Activated CD8-positive, alpha-beta T cell treated with anti-CD3 and anti-CD28 coated beads, Interleukin-2, amount 10 ng/mL, durations not matched to agents 7 days and 5 days (primary cell): ENCODE measurements around the gene ZNF891. TPM values are rescaled to one million over a fixed set of nuclear protein-coding genes. Genes with fewer than 3 reads are reported as not detected.
A peak's percentile ranks its signal among the peaks of the same experiment; 100 is the strongest.

Source experiments
- ATAC-seq: fragments of 150-1000 bp; cut with Tn5 transposase; one replicate; pipeline ENCODE4 v1.10.0; 2021; ENCODE audit warnings: moderate library complexity
- CTCF ChIA-PET: fragments of 350-600 bp; sonication (Branson Sonifier 250); formaldehyde crosslinking; loops from one replicate; lab custom pipeline; 2021; ENCODE audit warnings: antibody characterized with exemption; lab: Charles Lee
- POLR2A ChIA-PET: fragments of 350-600 bp; sonication (Branson Sonifier 250); formaldehyde crosslinking; loops from one replicate; lab custom pipeline; 2021; ENCODE audit warnings: antibody characterized with exemption; lab: Charles Lee
- DNase-seq: peaks from one replicate; pipeline ENCODE4 v3.0.0-alpha.2; 2020
- H3K27ac Mint-ChIP-seq: one replicate; pipeline ENCODE4 v1.8.0; 2021; ENCODE audit warnings: mild to moderate bottlenecking, mixed read lengths
- H3K27me3 Mint-ChIP-seq: one replicate; pipeline ENCODE4 v1.8.0; 2021; ENCODE audit warnings: low read depth, mixed read lengths
- H3K36me3 Mint-ChIP-seq: one replicate; pipeline ENCODE4 v1.8.0; 2021; ENCODE audit warnings: low read depth, mixed read lengths
- H3K4me1 Mint-ChIP-seq: one replicate; pipeline ENCODE4 v1.8.0; 2021; ENCODE audit warnings: low read depth, mixed read lengths
- H3K4me3 Mint-ChIP-seq: one replicate; pipeline ENCODE4 v1.8.0; 2021; ENCODE audit warnings: mild to moderate bottlenecking, mixed read lengths
- H3K9me3 Mint-ChIP-seq: one replicate; pipeline ENCODE4 v1.8.0; 2022; ENCODE audit warnings: mixed read lengths; ENCODE audit not compliant: insufficient read depth
- total RNA-seq, 2 experiments: library from RNA; stranded (reverse); gene quantifications; one replicate each; pipeline ENCODE4 v1.2.3, GENCODE V29; 2021

Gene ZNF891
- total RNA-seq, 2 experiments from 2014 or later: 1.9 to 2.3 TPM

GRCh38 chr12:133108150-133108549, 21.9 kb downstream of the ZNF891 start:
- Mint-ChIP-seq H3K36me3 (peaks cover 71% of the 10 kb centered on the region), H3K9me3 (peaks cover 63% of the 10 kb centered on the region)
- POLR2A ChIA-PET: no interaction called here

DNA sequence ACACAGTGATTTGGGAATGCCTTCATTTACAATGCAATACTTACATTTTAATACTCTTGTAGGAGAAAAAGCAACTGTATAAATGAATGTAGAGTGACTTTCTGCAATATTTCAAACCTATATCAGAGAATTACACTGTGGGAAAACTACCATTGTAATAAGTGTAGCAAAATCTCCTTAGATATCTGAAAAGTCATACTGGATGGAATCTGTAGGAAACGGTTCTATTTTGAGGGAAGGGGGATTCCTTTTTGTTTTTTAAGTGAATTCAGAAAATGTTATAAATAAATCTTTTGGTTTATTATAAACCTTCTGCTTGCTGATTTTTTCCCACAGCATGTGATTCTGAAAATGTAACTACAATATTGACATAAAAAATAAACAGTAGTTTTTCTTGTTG, 23.0 kb downstream of the ZNF891 start:
- Mint-ChIP-seq H3K4me1 (no peaks in the 10 kb centered on the region), H3K4me3 (no peak overlapping the region), H3K27ac (no peak overlapping the region), H3K36me3 (peaks cover 75% of the 10 kb centered on the region), H3K9me3 (peaks cover 68% of the 10 kb centered on the region), H3K27me3 (no peaks in the 10 kb centered on the region)
- POLR2A ChIA-PET: no interaction called here
- DNase-seq: no peak
- CTCF ChIA-PET: no interaction called here
- ATAC-seq: no peak

More at GRCh38 chr12:133108150-133108549, 21.9 kb downstream of the ZNF891 start:
- CTCF ChIA-PET: no interaction called here
- H3K4me3 Mint-ChIP-seq: no peak overlapping the region
- no peak for DNase-seq
- no peak for ATAC-seq
- H3K27ac Mint-ChIP-seq: no peak overlapping the region
- H3K27me3 Mint-ChIP-seq: no peaks in the 10 kb centered on the region
- H3K4me1 Mint-ChIP-seq: no peaks in the 10 kb centered on the region

DNA sequence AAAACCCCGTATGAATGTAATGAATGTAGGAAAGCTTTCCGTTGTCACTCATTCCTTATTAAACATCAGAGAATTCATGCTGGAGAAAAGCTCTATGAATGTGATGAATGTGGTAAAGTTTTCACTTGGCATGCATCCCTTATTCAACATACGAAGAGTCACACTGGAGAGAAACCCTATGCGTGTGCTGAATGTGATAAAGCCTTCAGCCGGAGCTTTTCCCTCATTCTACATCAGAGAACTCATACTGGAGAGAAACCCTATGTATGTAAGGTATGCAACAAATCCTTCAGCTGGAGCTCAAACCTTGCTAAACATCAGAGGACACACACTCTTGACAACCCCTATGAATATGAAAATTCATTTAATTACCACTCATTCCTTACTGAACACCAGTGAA, 23.8 kb downstream of the ZNF891 start:
- Mint-ChIP-seq H3K27ac (no peak overlapping the region), H3K4me3 (no peak overlapping the region), H3K4me1 (no peaks in the 10 kb centered on the region), H3K27me3 (no peaks in the 10 kb centered on the region), H3K36me3 (peaks cover 80% of the 10 kb centered on the region), H3K9me3 (peaks cover 69% of the 10 kb centered on the region)
- ChIA-PET POLR2A (interaction anchor here (0.7 kb wide), 1 partner anchor 14 kb away, joined by 3 read pairs; no protein-coding TSS in a partner anchor), CTCF (no interaction called here)
- ATAC-seq (no peak), DNase-seq (no peak)

GRCh38 chr12:133105620-133106019, 24.5 kb downstream of the ZNF891 start:
- CTCF ChIA-PET: no interaction called here
- Mint-ChIP-seq H3K4me1 (no peaks in the 10 kb centered on the region), H3K27me3 (no peaks in the 10 kb centered on the region), H3K9me3 (peaks cover 76% of the 10 kb centered on the region), H3K4me3 (no peak overlapping the region), H3K36me3 (peaks cover 82% of the 10 kb centered on the region), H3K27ac (no peak overlapping the region)
- POLR2A ChIA-PET: no interaction called here
- DNase-seq (no peak), ATAC-seq (no peak)

- Mint-ChIP-seq H3K27ac (no peak overlapping the region), H3K36me3 (peaks cover 77% of the 10 kb centered on the region), H3K4me3 (no peak overlapping the region), H3K9me3 (peaks cover 49% of the 10 kb centered on the region), H3K27me3 (no peaks in the 10 kb centered on the region), H3K4me1 (peaks cover 16% of the 10 kb centered on the region)
- CTCF ChIA-PET: interaction anchor here (0.5 kb wide), 1 partner anchor 96 kb away, joined by 3 read pairs; no protein-coding TSS in a partner anchor
- ATAC-seq: no peak
- POLR2A ChIA-PET: no interaction called here
- no peak for DNase-seq
Measured at GRCh38 chr12:133083345-133083744, 46.7 kb downstream of the ZNF891 start.

DNA sequence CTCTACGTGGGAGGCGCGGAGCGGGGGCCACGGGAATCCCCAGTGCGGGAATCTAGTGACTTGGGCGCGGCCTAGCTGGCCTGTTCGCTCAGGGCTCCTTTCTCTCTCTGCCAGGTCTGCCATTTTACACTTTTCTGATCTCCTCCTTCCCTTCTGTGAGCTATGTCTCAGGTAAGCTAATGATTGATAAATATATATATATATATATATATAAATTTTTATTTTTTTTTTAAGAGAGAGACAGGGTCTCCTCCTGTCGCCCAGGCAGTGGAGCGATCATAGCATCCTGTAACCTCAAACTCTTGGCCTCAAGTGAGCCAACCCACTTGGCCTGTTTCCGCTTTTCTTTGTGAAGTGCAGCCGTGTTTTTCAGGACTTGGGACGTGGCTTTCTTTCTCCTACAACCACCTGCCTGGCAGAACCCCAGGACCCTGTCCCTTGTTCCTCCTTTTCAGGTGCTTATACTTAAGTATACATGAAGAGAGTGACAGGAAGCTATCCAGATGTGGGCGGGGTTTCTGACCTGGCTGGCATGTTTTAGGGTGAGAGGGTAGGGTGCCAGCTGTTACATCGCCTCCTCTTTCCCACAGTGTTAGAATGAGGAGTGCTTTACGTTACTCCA, 48.8 kb downstream of the ZNF891 start:
- no peaks in the 10 kb centered on the region for H3K27me3 Mint-ChIP-seq
- ChIA-PET POLR2A (interaction anchor here (0.7 to 1.4 kb wide), 4 partner anchors 22 to 101 kb away, joined by 3 to 7 read pairs (median 5); partner anchors contain the start of genes ZNF10 and ZNF26), CTCF (interaction anchor here (0.9 to 1.0 kb wide), 2 partner anchors 96 to 99 kb away, joined by 3 to 5 read pairs; partner anchors contain the start of gene ZNF268)
- peaks cover 66% of the 10 kb centered on the region for H3K36me3 Mint-ChIP-seq
- H3K9me3 Mint-ChIP-seq: peaks cover 52% of the 10 kb centered on the region
- ATAC-seq (no peak), DNase-seq (peak; percentile 26)
- H3K4me1 Mint-ChIP-seq: peaks cover 16% of the 10 kb centered on the region
- no peak overlapping the region for H3K4me3 Mint-ChIP-seq
- no peak overlapping the region for H3K27ac Mint-ChIP-seq

- no peak within 1 kb of the TSS for H3K27ac Mint-ChIP-seq
- ChIA-PET POLR2A (interaction anchor here (0.7 to 1.4 kb wide), 6 partner anchors 43 to 102 kb away, joined by 3 to 7 read pairs (median 5); partner anchors contain the start of genes ZNF10, ZNF26 and ZNF84), CTCF (interaction anchor here (0.9 to 1.0 kb wide), 2 partner anchors 64 to 101 kb away, joined by 4 to 6 read pairs; partner anchors contain the start of gene ZNF268)
- H3K27me3 Mint-ChIP-seq: no peaks in the 10 kb centered on the region
- DNase-seq (peak; percentile 97), ATAC-seq (peak; percentile 76)
- H3K36me3 Mint-ChIP-seq: peaks cover 60% of the 10 kb centered on the region
- peaks cover 16% of the 10 kb centered on the region for H3K4me1 Mint-ChIP-seq
- peaks cover 48% of the 10 kb centered on the region for H3K9me3 Mint-ChIP-seq
- H3K4me3 Mint-ChIP-seq: no peak within 1 kb of the TSS
Measured at GRCh38 chr12:133080368-133081158, 49.5 kb downstream of the ZNF891 start, which contains the start of gene ZNF140. Gene ZNF140, plus strand, starts transcription at chr12:133080923. Its CDS starts 398 bp downstream, at chr12:133081321.

DNA sequence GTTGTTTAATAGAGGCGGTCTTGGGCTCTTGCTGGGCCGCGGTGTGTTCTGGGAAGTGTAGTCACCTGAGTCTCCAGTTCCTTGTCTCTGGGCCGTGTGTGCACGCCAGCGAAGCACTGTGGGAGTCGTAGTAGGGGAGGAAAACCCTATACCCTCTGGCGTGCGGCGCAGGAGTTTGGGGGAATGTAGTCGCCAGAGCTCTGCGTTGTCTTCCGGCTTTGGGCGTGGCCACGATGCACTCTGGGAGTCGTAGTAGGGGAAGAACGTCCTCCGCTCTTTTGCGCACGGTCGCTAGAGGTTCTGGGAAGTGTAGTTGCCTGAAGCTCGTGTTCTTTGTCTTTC, 50.1 kb downstream of the ZNF891 start:
- ChIA-PET POLR2A (interaction anchor here (0.7 to 1.1 kb wide), 3 partner anchors 42 to 94 kb away, joined by 3 to 6 read pairs (median 4); partner anchors contain the start of genes ZNF26 and ZNF84), CTCF (interaction anchor here (0.9 to 1.0 kb wide), 2 partner anchors 64 to 101 kb away, joined by 4 to 6 read pairs; partner anchors contain the start of gene ZNF268)
- Mint-ChIP-seq H3K27ac (no peak overlapping the region), H3K9me3 (peaks cover 43% of the 10 kb centered on the region), H3K27me3 (no peaks in the 10 kb centered on the region), H3K36me3 (peaks cover 56% of the 10 kb centered on the region), H3K4me3 (no peak overlapping the region), H3K4me1 (peaks cover 16% of the 10 kb centered on the region)
- ATAC-seq: peak; percentile 84
- peak; percentile 98 for DNase-seq

DNA sequence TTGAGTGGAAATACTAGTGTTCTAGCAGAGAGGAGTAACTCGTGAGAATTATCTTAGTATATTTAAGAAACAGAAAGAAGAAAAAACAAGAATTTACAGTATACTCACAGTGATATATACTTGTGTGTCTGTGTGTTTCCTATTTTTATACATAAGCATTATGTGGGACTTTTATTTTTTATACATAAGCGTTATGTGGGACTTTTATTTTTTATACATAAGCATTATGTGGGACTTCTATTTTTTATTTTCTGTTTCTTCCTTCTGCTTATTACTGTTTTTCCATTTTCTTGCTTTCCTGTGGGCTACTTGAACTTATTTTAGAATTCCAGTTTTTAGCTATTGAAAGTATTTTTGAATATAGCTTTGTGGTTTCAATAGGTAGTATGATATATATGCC, 56.2 kb downstream of the ZNF891 start:
- DNase-seq (no peak), ATAC-seq (no peak)
- Mint-ChIP-seq H3K27me3 (no peaks in the 10 kb centered on the region), H3K4me1 (no peaks in the 10 kb centered on the region), H3K27ac (no peak overlapping the region), H3K9me3 (peaks cover 31% of the 10 kb centered on the region), H3K36me3 (peaks cover 12% of the 10 kb centered on the region), H3K4me3 (no peak overlapping the region)
- ChIA-PET POLR2A (no interaction called here), CTCF (no interaction called here)

- peaks cover 29% of the 10 kb centered on the region for H3K36me3 Mint-ChIP-seq
- DNase-seq (no peak), ATAC-seq (no peak)
- H3K9me3 Mint-ChIP-seq: peaks cover 68% of the 10 kb centered on the region
- no peak overlapping the region for H3K27ac Mint-ChIP-seq
- ChIA-PET POLR2A (no interaction called here), CTCF (no interaction called here)
- no peak overlapping the region for H3K4me3 Mint-ChIP-seq
- H3K4me1 Mint-ChIP-seq: no peaks in the 10 kb centered on the region
- no peaks in the 10 kb centered on the region for H3K27me3 Mint-ChIP-seq
Measured at GRCh38 chr12:133063556-133063955, 66.5 kb downstream of the ZNF891 start.

GRCh38 chr12:133061954-133062353, 68.1 kb downstream of the ZNF891 start:
- Mint-ChIP-seq H3K36me3 (peaks cover 45% of the 10 kb centered on the region), H3K4me1 (no peaks in the 10 kb centered on the region), H3K27ac (no peak overlapping the region), H3K27me3 (no peaks in the 10 kb centered on the region), H3K9me3 (peaks cover 75% of the 10 kb centered on the region), H3K4me3 (no peak overlapping the region)
- ATAC-seq: no peak
- POLR2A ChIA-PET: no interaction called here
- no peak for DNase-seq
- CTCF ChIA-PET: no interaction called here
